Mucosa of rectum (tissue), 2 donors: ENCODE data around the gene LHPP.

ENCODE experiments used
- H3K27ac ChIP-seq, 2 donors: one replicate each; pipeline ENCODE4 v1.7.0; 2013; ENCODE audit warnings: inconsistent platforms in 2 of 2, low read depth in 2 of 2, low read length in 2 of 2
- H3K27me3 ChIP-seq, 2 donors: one replicate each; pipeline ENCODE4 v1.7.0; 2013; ENCODE audit warnings: low read length in 2 of 2; ENCODE audit not compliant: control insufficient read depth in 2 of 2, insufficient read depth in 2 of 2
- H3K36me3 ChIP-seq, 2 donors: one replicate each; pipeline ENCODE4 v1.7.0; 2013; ENCODE audit warnings: low read length in 2 of 2; ENCODE audit not compliant: control insufficient read depth in 2 of 2, insufficient read depth in 2 of 2
- H3K4me1 ChIP-seq, 2 donors: one replicate each; pipeline ENCODE4 v1.7.0; 2013; ENCODE audit warnings: low read length in 2 of 2, mild to moderate bottlenecking in 1 of 2; ENCODE audit not compliant: control insufficient read depth in 2 of 2, insufficient read depth in 2 of 2
- H3K4me3 ChIP-seq, 2 donors: one replicate each; pipeline ENCODE4 v1.7.0; 2013; ENCODE audit warnings: low read length in 2 of 2
- H3K9ac ChIP-seq, 2 donors: one replicate each; pipeline ENCODE4 v1.7.0; 2013; ENCODE audit warnings: low read length in 2 of 2, low read depth in 1 of 2, mild to moderate bottlenecking in 1 of 2
- H3K9me3 ChIP-seq, 2 donors: one replicate each; pipeline ENCODE4 v1.7.0; 2013; ENCODE audit warnings: low read length in 2 of 2; ENCODE audit not compliant: control insufficient read depth in 2 of 2
- donor health status: healthy.
- donor health status: Normal muscosa, but diverticular disease.

The LHPP gene

DNA sequence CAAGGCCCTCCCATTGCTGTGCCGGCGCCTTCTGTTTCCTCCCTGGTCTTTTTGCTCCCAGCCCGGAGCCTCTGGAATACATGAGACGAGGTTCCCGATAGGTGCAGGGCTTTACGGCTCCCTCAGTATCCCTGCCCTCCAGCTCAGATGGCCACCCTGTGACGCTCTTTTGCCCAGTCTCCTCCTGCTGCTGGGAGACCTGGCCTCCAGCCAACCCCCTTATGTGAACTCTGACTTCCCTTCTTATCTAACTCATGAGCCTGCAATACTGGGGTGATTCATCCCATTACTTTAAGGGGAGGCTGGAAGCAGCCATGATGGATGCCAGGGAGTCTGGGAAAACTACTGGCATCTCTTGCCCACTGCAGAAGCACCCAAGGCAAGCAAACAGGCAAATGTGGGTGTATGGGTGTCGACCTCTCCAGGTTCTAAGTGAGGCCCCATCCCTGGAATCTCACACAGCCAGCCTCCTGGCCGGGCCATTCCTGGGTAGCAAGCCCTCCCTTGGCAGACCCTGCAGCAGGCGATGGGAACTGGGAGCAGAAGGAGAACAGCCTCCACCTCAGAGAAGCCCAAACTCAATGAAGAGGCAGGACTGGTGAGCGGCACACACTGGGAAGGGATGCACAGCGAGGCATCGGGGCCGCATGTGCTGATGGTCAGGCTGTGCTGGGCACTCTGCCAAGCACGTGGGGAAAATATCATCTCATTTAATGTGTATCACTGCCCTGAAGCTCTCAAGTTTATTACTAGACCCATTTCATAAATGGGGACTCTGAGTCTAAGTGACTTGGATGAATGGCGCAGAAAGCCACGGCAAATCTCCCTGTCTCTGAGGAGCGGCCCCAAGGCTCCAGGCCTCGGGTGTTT, 185.1 kb downstream of the LHPP start:
- Histone ChIP-seq H3K27ac (peak overlapping the region; percentile 20 to 78), H3K9me3 (no peaks in the 10 kb centered on the region), H3K9ac (peak overlapping the region; percentile 0 to 52), H3K4me3 (no peak overlapping the region), H3K36me3 (peaks cover 9 to 14% of the 10 kb centered on the region in 2 donors), H3K27me3 (no peaks in the 10 kb centered on the region), H3K4me1 (peaks cover 34 to 55% of the 10 kb centered on the region in 2 donors)

GRCh38 chr10:124647421-124648130, 186.0 kb downstream of the LHPP start:
- peaks cover 31 to 52% of the 10 kb centered on the region in 2 donors for H3K4me1 ChIP-seq
- no peaks in the 10 kb centered on the region for H3K27me3 ChIP-seq
- no peaks in the 10 kb centered on the region for H3K9me3 ChIP-seq
- H3K9ac ChIP-seq, result peak overlapping the region in 1 of 2 donors; percentile 52
- H3K36me3 ChIP-seq, result peaks cover 5 to 6% of the 10 kb centered on the region in 2 donors
- H3K4me3 ChIP-seq, result peak overlapping the region; percentile 1 to 38
- H3K27ac ChIP-seq, result peak overlapping the region; percentile 54 to 78

DNA sequence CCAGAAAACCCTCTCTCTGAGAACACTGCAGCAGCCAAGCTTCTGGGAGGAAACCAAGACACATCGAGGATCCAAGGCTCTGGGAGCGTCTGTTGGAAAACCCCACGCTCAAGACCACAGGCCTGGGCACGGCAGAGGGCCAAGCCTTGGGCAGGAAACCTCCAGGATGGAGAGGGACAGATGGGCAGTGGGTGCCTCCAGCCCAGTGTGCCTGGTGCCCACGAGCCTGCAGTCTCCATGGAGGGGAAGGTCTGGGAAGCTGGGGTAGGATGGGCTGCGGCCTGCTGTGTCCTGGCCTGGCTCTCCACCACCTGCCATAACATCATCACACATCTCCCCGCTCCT, 186.5 kb downstream of the LHPP start:
- Histone ChIP-seq H3K4me3 (peak overlapping the region; percentile 1 to 38), H3K27ac (peak overlapping the region; percentile 53 to 78), H3K27me3 (no peaks in the 10 kb centered on the region), H3K4me1 (peaks cover 31 to 52% of the 10 kb centered on the region in 2 donors), H3K9me3 (no peaks in the 10 kb centered on the region), H3K9ac (no peak overlapping the region), H3K36me3 (peaks cover 4 to 5% of the 10 kb centered on the region in 2 donors)

DNA sequence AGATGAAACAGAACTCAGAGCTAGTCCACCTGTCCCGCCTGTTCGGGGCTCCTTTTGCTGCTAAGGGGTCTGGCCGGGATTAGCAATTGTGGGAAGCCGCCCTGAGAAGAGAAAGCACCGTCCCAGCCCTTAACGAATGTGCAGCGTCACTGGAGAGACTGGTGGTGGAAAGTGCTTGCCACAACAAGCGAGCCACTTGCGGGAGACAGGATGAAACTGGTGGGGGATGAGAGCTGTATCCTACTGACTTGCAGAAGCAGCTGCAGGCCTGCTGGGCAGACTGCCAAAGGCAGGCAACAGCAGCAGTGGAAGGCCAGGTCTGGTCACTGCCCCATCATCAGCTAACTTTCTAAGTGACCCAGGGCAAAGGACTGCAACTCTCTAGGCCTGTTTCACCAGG, 187.1 kb downstream of the LHPP start:
- Histone ChIP-seq H3K4me3 (peak overlapping the region in 1 of 2 donors; percentile 28), H3K27me3 (no peaks in the 10 kb centered on the region), H3K9me3 (no peaks in the 10 kb centered on the region), H3K4me1 (peaks cover 31 to 52% of the 10 kb centered on the region in 2 donors), H3K9ac (peak overlapping the region in 1 of 2 donors; percentile 0), H3K36me3 (peaks cover 4 to 5% of the 10 kb centered on the region in 2 donors), H3K27ac (peak overlapping the region; percentile 53 to 78)

DNA sequence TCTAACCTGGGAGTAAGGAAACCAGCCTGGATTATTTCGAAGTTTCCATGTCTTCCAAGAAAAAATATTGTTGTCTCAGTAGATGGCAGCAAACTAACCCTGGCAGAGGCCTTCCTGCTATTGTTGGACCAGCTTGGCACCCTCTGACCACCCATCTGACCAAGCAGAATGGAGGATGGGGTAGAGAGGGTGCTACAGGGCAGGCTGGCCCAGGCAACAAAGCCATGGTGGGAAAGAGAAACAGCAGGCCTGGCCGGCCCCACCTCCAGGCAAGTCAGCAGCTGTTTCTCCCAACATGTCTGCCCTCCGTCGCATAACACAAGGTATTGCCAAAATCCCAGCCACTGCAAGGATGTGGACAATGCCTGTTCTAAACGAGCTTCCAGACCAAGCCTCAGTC, 187.6 kb downstream of the LHPP start:
- H3K27me3 ChIP-seq, result no peaks in the 10 kb centered on the region
- H3K4me1 ChIP-seq, result peaks cover 31 to 52% of the 10 kb centered on the region in 2 donors
- H3K9ac ChIP-seq, result no peak overlapping the region
- H3K9me3 ChIP-seq, result no peaks in the 10 kb centered on the region
- H3K36me3 ChIP-seq, result peaks cover 4 to 5% of the 10 kb centered on the region in 2 donors
- H3K4me3 ChIP-seq, result peak overlapping the region in 1 of 2 donors; percentile 28
- H3K27ac ChIP-seq, result peak overlapping the region in 1 of 2 donors; percentile 78

GRCh38 chr10:124650263-124650662, 188.6 kb downstream of the LHPP start:
- H3K9ac ChIP-seq, result no peak overlapping the region
- no peak overlapping the region for H3K4me3 ChIP-seq
- peaks cover 4 to 5% of the 10 kb centered on the region in 2 donors for H3K36me3 ChIP-seq
- H3K27me3 ChIP-seq, result no peaks in the 10 kb centered on the region
- no peaks in the 10 kb centered on the region for H3K9me3 ChIP-seq
- H3K27ac ChIP-seq, result peak overlapping the region in 1 of 2 donors; percentile 61
- H3K4me1 ChIP-seq, result peaks cover 31 to 53% of the 10 kb centered on the region in 2 donors

DNA sequence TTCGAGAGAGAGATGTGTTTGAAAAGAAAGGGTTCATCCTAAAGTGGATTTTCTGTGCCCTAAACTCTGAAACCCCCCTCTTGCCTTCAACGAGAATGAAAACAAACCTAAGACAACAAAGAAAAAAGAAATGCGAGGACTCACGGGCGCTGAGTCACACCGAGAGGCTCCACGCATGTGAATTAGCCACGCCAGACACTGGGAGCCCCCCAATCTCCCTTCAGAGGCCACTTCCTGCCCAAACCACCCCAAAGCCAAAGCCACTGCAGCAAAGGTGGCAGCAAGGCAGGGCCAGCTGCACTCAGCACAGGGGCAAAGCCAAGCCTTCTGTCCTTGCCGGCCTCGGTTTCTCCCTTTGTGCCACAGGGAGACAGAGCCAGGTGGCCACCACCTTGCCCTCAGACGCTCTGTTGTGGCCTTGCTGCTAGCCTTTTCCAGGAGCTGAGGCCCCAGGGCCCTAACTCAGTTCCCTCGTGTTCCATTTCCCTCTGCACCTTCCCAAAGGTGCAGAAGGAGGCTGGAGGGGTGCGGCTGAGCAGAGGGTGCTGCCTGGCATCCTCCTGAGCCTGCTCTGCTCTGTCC, 189.3 kb downstream of the LHPP start:
- Histone ChIP-seq H3K36me3 (peaks cover 5 to 9% of the 10 kb centered on the region in 2 donors), H3K4me1 (peaks cover 31 to 55% of the 10 kb centered on the region in 2 donors), H3K4me3 (no peak overlapping the region), H3K27me3 (no peaks in the 10 kb centered on the region), H3K9ac (no peak overlapping the region), H3K27ac (peak overlapping the region in 1 of 2 donors; percentile 61), H3K9me3 (no peaks in the 10 kb centered on the region)

GRCh38 chr10:124651402-124651891, 189.8 kb downstream of the LHPP start:
- H3K36me3 ChIP-seq, result peaks cover 5 to 14% of the 10 kb centered on the region in 2 donors
- H3K27me3 ChIP-seq, result no peaks in the 10 kb centered on the region
- peaks cover 30 to 50% of the 10 kb centered on the region in 2 donors for H3K4me1 ChIP-seq
- no peaks in the 10 kb centered on the region for H3K9me3 ChIP-seq
- H3K4me3 ChIP-seq, result no peak overlapping the region
- H3K27ac ChIP-seq, result peak overlapping the region; percentile 4 to 61
- no peak overlapping the region for H3K9ac ChIP-seq

- no peaks in the 10 kb centered on the region for H3K27me3 ChIP-seq
- H3K27ac ChIP-seq, result no peak overlapping the region
- H3K4me3 ChIP-seq, result no peak overlapping the region
- no peak overlapping the region for H3K9ac ChIP-seq
- H3K36me3 ChIP-seq, result peaks cover 5 to 15% of the 10 kb centered on the region in 2 donors
- H3K9me3 ChIP-seq, result no peaks in the 10 kb centered on the region
- H3K4me1 ChIP-seq, result peaks cover 23 to 43% of the 10 kb centered on the region in 2 donors
Observed at GRCh38 chr10:124652200-124652599, 190.6 kb downstream of the LHPP start.
